ENCODE results near the gene NPM3. TPM values are rescaled to one million over a fixed set of nuclear protein-coding genes. Genes with fewer than 3 reads are reported as not detected.

The NPM3 gene
- total RNA-seq, 1 donor from 2014 or later, result 54.7 TPM

- H3K36me3 Mint-ChIP-seq (ENCODE audit: low read depth, unreplicated experiment), result peaks cover 27% of the 10 kb centered on the region
- no peak for DNase-seq (ENCODE audit: low spot score)
- TF ChIP-seq, protein P1, sequence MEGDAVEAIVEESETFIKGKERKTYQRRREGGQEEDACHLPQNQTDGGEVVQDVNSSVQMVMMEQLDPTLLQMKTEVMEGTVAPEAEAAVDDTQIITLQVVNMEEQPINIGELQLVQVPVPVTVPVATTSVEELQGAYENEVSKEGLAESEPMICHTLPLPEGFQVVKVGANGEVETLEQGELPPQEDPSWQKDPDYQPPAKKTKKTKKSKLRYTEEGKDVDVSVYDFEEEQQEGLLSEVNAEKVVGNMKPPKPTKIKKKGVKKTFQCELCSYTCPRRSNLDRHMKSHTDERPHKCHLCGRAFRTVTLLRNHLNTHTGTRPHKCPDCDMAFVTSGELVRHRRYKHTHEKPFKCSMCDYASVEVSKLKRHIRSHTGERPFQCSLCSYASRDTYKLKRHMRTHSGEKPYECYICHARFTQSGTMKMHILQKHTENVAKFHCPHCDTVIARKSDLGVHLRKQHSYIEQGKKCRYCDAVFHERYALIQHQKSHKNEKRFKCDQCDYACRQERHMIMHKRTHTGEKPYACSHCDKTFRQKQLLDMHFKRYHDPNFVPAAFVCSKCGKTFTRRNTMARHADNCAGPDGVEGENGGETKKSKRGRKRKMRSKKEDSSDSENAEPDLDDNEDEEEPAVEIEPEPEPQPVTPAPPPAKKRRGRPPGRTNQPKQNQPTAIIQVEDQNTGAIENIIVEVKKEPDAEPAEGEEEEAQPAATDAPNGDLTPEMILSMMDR (IDR thresholded peaks at IDR 0.05; ENCODE audit: unreplicated experiment), result no peak
- H3K9me3 Mint-ChIP-seq (ENCODE audit: unreplicated experiment), result no peaks in the 10 kb centered on the region
- H3K4me1 Mint-ChIP-seq (ENCODE audit: unreplicated experiment), result peaks cover 8% of the 10 kb centered on the region
- H3K4me3 Mint-ChIP-seq (ENCODE audit: unreplicated experiment), result no peak overlapping the region
- H3K27ac Mint-ChIP-seq (ENCODE audit: unreplicated experiment), result no peak overlapping the region
- H3K27me3 Mint-ChIP-seq (ENCODE audit: unreplicated experiment), result peaks cover 19% of the 10 kb centered on the region
Observed at GRCh38 chr10:101824736-101825135, 41.5 kb upstream of the NPM3 start.

GRCh38 chr10:101818872-101819633 is 35.8 kb upstream of the NPM3 start:
- DNase-seq (ENCODE audit: low spot score), result no peak
- Mint-ChIP-seq H3K9me3 (ENCODE audit: unreplicated experiment) (no peaks in the 10 kb centered on the region), H3K36me3 (ENCODE audit: low read depth, unreplicated experiment) (peaks cover 14% of the 10 kb centered on the region), H3K27ac (ENCODE audit: unreplicated experiment) (peak overlapping the region; percentile 99), H3K4me1 (ENCODE audit: unreplicated experiment) (peaks cover 15% of the 10 kb centered on the region), H3K4me3 (ENCODE audit: unreplicated experiment) (peak overlapping the region; percentile 94), H3K27me3 (ENCODE audit: unreplicated experiment) (peaks cover 19% of the 10 kb centered on the region)
- TF ChIP-seq, protein P1 (IDR thresholded peaks at IDR 0.05; ENCODE audit: unreplicated experiment), result no peak

GRCh38 chr10:101818119-101818871 is 35.0 kb upstream of the NPM3 start, which contains the start of gene OGA:
OGA (minus strand) TSS chr10:101818444; CDS start chr10:101818022, 422 bp downstream.
- Mint-ChIP-seq H3K4me3 (ENCODE audit: unreplicated experiment) (peak within 1 kb of the TSS; percentile 94), H3K27me3 (ENCODE audit: unreplicated experiment) (peaks cover 19% of the 10 kb centered on the region), H3K9me3 (ENCODE audit: unreplicated experiment) (no peaks in the 10 kb centered on the region), H3K4me1 (ENCODE audit: unreplicated experiment) (peaks cover 15% of the 10 kb centered on the region), H3K36me3 (ENCODE audit: low read depth, unreplicated experiment) (peaks cover 14% of the 10 kb centered on the region), H3K27ac (ENCODE audit: unreplicated experiment) (peak within 1 kb of the TSS; percentile 99)
- peak; percentile 96 for DNase-seq (ENCODE audit: low spot score)
- TF ChIP-seq, protein P1 (IDR thresholded peaks at IDR 0.05; ENCODE audit: unreplicated experiment), result no peak

GRCh38 chr10:101817337-101818118 is 34.3 kb upstream of the NPM3 start:
- Mint-ChIP-seq H3K4me1 (ENCODE audit: unreplicated experiment) (peaks cover 15% of the 10 kb centered on the region), H3K27me3 (ENCODE audit: unreplicated experiment) (peaks cover 17% of the 10 kb centered on the region), H3K27ac (ENCODE audit: unreplicated experiment) (peak overlapping the region; percentile 99), H3K9me3 (ENCODE audit: unreplicated experiment) (no peaks in the 10 kb centered on the region), H3K4me3 (ENCODE audit: unreplicated experiment) (peak overlapping the region; percentile 94), H3K36me3 (ENCODE audit: low read depth, unreplicated experiment) (peaks cover 11% of the 10 kb centered on the region)
- TF ChIP-seq, protein P1 (IDR thresholded peaks at IDR 0.05; ENCODE audit: unreplicated experiment), result no peak
- no peak for DNase-seq (ENCODE audit: low spot score)

Data from endothelial cell (in vitro differentiated cells).